ENCODE results near the gene TLR7. TPM values are rescaled to one million over a fixed set of nuclear protein-coding genes. Genes with fewer than 3 reads are reported as not detected.

Gene TLR7
- total RNA-seq, 1 experiment from 2014 or later: 0.11 TPM

DNA sequence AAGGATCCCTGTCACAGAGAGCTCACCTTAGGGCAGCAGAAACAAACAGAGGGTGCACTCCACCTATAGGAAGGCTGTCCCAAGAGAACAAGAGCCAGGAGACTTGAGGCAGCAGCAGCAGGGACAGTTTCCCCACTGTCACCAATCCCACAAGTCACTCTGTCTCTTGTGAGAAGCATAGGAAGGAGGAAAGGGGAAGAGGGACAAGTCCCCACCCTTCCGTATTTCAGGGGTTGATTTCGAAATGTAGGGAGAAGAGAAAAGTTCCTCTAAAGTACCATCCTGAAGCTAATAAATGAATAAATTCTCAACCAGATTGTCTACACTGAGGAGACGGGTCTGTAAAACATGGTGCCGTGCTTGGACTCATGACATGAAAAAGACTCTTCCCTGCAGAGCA, 30.1 kb downstream of the TLR7 start:
- Histone ChIP-seq H3K4me1 (ENCODE audit: insufficient read depth, low read length, poor library complexity, severe bottlenecking) (no peaks in the 10 kb centered on the region), H3K36me3 (ENCODE audit: insufficient read depth, low read length, poor library complexity, severe bottlenecking) (no peaks in the 10 kb centered on the region), H3K4me3 (ENCODE audit: low read depth, low read length, poor library complexity, severe bottlenecking) (no peak overlapping the region), H3K27ac (ENCODE audit: low read depth, low read length, poor library complexity, severe bottlenecking) (no peak overlapping the region), H3K27me3 (replicated peaks; ENCODE audit: insufficient read depth, low read depth, low read length, poor library complexity) (no peaks in the 10 kb centered on the region), H3K9me3 (ENCODE audit: low read depth, low read length, poor library complexity, severe bottlenecking) (no peaks in the 10 kb centered on the region)
- DNase-seq (ENCODE audit: low spot score): no peak
- intact Hi-C loops (cut with micrococcal nuclease; ENCODE audit: unreplicated experiment): no loop called here
- TF ChIP-seq, protein P1, sequence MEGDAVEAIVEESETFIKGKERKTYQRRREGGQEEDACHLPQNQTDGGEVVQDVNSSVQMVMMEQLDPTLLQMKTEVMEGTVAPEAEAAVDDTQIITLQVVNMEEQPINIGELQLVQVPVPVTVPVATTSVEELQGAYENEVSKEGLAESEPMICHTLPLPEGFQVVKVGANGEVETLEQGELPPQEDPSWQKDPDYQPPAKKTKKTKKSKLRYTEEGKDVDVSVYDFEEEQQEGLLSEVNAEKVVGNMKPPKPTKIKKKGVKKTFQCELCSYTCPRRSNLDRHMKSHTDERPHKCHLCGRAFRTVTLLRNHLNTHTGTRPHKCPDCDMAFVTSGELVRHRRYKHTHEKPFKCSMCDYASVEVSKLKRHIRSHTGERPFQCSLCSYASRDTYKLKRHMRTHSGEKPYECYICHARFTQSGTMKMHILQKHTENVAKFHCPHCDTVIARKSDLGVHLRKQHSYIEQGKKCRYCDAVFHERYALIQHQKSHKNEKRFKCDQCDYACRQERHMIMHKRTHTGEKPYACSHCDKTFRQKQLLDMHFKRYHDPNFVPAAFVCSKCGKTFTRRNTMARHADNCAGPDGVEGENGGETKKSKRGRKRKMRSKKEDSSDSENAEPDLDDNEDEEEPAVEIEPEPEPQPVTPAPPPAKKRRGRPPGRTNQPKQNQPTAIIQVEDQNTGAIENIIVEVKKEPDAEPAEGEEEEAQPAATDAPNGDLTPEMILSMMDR (conservative IDR thresholded peaks at IDR 0.05; ENCODE audit: low read depth, low read length): no peak
- no peak for TF ChIP-seq EZH2 (IDR thresholded peaks at IDR 0.05; ENCODE audit: borderline replicate concordance, low read depth, low read length, poor library complexity, severe bottlenecking)
- ChIA-PET CTCF (no interaction called here), POLR2A (ENCODE audit: low non-redundant PET) (no interaction called here)
- BruUV-seq (replicated peaks): no TSS peak

DNA sequence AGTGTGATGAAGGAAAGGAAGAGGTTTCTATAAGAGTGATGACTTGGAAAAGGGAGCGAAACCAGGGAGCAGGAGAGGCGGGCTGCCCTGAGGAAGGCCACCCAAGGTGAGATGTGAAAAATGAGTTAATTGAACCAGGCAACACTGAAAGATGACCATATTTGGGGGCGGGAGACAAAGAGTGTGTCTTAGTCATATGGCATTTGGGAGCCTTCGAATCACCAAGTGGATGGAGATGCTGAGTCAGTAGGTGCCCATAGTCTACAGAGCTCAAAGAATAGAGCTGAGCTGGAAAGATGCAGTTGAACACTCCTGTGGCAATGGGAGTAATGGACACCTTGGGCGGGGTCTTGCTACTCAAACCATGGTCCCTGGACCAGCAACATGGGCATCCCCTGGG, 31.2 kb downstream of the TLR7 start:
- ChIA-PET CTCF (no interaction called here), POLR2A (ENCODE audit: low non-redundant PET) (no interaction called here)
- Histone ChIP-seq H3K4me1 (ENCODE audit: insufficient read depth, low read length, poor library complexity, severe bottlenecking) (no peaks in the 10 kb centered on the region), H3K36me3 (ENCODE audit: insufficient read depth, low read length, poor library complexity, severe bottlenecking) (no peaks in the 10 kb centered on the region), H3K27ac (ENCODE audit: low read depth, low read length, poor library complexity, severe bottlenecking) (no peak overlapping the region), H3K9me3 (ENCODE audit: low read depth, low read length, poor library complexity, severe bottlenecking) (no peaks in the 10 kb centered on the region), H3K4me3 (ENCODE audit: low read depth, low read length, poor library complexity, severe bottlenecking) (no peak overlapping the region), H3K27me3 (replicated peaks; ENCODE audit: insufficient read depth, low read depth, low read length, poor library complexity) (no peaks in the 10 kb centered on the region)
- DNase-seq (ENCODE audit: low spot score): no peak
- TF ChIP-seq EZH2 (IDR thresholded peaks at IDR 0.05; ENCODE audit: borderline replicate concordance, low read depth, low read length, poor library complexity, severe bottlenecking): no peak
- TF ChIP-seq, protein P1 (conservative IDR thresholded peaks at IDR 0.05; ENCODE audit: low read depth, low read length): no peak
- no TSS peak for BruUV-seq (replicated peaks)
- intact Hi-C loops (cut with micrococcal nuclease; ENCODE audit: unreplicated experiment): no loop called here

DNA sequence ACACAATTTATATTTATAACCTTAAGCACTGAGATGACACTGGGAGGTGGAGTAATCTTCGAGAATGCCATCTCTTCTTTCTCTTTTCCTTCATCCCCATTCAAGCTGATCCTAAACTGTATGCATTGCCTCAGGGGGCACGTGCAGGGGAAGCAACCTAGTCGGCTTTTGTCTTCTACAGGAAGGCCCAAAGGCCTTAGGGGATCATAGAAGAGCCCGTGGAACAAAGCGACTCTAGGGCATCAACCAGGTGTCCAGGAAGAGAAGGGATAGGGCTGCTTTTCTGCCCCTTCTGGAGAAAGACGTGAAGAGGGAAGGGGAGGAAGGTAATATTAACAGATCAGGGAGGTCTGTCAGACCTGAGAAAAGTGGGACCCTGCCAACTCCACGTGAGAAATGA, 32.6 kb downstream of the TLR7 start:
- H3K9me3 ChIP-seq (ENCODE audit: low read depth, low read length, poor library complexity, severe bottlenecking): no peaks in the 10 kb centered on the region
- CTCF ChIA-PET: interaction anchor here (0.7 to 1.0 kb wide), 2 partner anchors 9 to 795 kb away, joined by 3 to 5 read pairs; no protein-coding TSS in a partner anchor
- DNase-seq (ENCODE audit: low spot score): no peak
- H3K4me1 ChIP-seq (ENCODE audit: insufficient read depth, low read length, poor library complexity, severe bottlenecking): no peaks in the 10 kb centered on the region
- TF ChIP-seq, protein P1 (conservative IDR thresholded peaks at IDR 0.05; ENCODE audit: low read depth, low read length): no peak
- no peak for TF ChIP-seq EZH2 (IDR thresholded peaks at IDR 0.05; ENCODE audit: borderline replicate concordance, low read depth, low read length, poor library complexity, severe bottlenecking)
- H3K4me3 ChIP-seq (ENCODE audit: low read depth, low read length, poor library complexity, severe bottlenecking): no peak overlapping the region
- POLR2A ChIA-PET (ENCODE audit: low non-redundant PET): no interaction called here
- no TSS peak for BruUV-seq (replicated peaks)
- no peaks in the 10 kb centered on the region for H3K36me3 ChIP-seq (ENCODE audit: insufficient read depth, low read length, poor library complexity, severe bottlenecking)
- no peak overlapping the region for H3K27ac ChIP-seq (ENCODE audit: low read depth, low read length, poor library complexity, severe bottlenecking)
- no peaks in the 10 kb centered on the region for H3K27me3 ChIP-seq (replicated peaks; ENCODE audit: insufficient read depth, low read depth, low read length, poor library complexity)
- intact Hi-C loops (cut with micrococcal nuclease; ENCODE audit: unreplicated experiment): no loop called here
